Fibroblast of skin of left biceps (primary cell): ENCODE measurements around the gene NEUROG2.
"Not testable (repeated sequence)": the region's sequence is repeated elsewhere in the genome, so short reads cannot be mapped to it uniquely, and the experiment has no call there.

Source experiments
- DNase-seq, 2 experiments: peaks; one replicate each; pipeline ENCODE4 v3.0.0-alpha.2; 2013; ENCODE audit warnings: low read depth in 2 of 2

The NEUROG2 gene

GRCh38 chr4:112516066-112516470 lies at the start of gene NEUROG2:
Gene NEUROG2 (minus strand): TSS chr4:112516180. CDS start chr4:112515475, 705 bp downstream.
- DNase-seq: no peak

DNA sequence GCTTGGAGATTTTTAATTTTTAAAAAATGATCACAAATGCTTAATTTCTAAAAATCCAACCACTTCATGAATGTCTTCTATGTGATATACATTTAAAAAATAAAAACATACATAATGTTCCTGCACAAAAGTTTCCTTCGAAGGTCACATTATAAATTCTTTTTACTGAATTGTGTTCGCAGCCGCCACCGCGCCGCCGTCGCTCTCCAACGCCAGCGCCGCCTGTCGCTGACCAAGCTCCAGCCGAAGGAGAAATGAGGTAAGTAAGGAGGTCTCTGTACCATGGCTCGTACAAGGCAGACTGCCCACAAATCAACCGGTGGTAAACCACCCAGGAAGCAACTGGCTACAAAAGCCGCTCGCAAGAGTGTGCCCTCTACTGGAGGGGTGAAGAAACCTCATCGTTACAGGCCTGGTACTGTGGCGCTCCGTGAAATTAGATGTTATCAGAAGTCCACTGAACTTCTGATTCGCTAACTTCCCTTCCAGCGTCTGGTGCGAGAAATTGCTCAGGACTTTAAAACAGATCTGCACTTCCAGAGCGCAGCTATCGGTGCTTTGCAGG lies 48.8 kb upstream of the NEUROG2 start:
- DNase-seq: no peak

- DNase-seq: no peak
Measured at GRCh38 chr4:112563431-112564200, 47.6 kb upstream of the NEUROG2 start.

GRCh38 chr4:112562254-112562879 lies 46.4 kb upstream of the NEUROG2 start:
- no peak for DNase-seq

DNA sequence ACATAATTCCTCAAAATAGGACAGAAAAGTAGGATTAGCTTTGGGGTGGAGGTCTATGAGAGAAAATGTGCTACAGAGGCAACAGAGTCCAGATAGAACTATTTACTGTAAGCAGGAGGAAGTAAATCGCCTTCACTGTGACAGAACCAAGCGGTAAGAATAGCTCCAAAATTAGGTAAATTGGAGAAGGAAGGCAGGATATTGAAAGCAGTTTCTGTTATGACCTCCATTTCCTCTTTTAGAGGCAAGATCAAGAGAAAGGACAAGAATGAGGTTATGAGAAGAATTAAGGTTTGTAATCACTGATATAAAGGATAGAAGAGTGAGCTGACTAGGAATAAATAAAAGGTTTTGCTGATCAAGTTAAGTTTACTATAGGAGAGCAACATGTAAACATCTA lies 44.1 kb upstream of the NEUROG2 start:
- DNase-seq: no peak

DNA sequence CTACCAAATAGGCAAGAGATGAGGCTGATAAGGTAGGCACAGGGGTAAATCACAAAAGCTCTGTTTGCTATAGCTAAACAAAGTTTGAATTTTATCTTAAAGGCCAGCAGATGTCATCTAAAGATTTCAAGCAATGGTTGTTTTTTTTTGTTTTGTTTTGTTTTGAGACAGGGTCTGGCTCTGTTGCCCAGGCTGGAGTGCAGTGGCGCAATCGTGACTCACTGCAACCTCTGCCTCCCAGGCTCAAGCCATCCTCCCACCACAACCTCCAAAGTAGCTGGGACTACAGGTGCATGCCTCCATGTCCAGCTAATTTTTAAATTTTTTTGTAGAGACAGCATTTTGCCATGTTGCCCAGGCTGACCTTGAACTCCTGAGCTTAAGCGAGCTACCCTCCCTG lies 43.1 kb upstream of the NEUROG2 start:
- no peak for DNase-seq

DNA sequence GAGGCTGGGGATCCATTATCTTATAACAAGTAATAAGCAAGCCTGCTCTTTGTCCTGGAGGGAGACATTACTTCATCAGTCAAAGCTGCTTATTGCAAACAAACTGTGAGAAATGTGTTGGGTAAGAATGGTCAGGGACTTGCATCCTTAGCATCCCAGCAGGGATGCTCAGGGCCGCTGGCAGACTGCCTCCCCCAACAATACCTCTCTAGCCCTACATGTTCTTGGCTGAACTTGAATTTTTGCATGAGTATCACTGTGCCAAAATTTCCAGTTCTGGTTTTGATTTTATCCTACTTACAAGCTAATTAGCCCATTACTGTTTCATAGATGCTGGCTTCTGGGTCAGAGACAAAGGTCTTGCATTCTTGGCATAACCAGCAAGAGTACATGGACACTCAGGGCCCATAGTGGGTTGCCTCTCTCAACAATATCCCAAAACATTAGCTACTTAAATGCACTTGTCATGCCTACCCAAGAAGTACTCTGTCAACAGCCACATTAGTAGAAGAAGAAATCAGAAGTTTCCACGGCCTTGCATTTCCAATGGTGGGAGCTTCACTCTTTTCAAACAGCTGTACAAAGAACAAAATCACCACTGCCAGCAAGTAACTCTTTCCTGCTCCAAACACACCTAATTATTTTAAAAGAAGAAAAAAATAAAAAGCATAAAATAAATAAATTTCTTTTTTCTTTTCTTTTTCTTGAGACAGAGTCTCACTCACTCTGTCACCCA lies 41.9 kb upstream of the NEUROG2 start:
- no peak for DNase-seq

DNA sequence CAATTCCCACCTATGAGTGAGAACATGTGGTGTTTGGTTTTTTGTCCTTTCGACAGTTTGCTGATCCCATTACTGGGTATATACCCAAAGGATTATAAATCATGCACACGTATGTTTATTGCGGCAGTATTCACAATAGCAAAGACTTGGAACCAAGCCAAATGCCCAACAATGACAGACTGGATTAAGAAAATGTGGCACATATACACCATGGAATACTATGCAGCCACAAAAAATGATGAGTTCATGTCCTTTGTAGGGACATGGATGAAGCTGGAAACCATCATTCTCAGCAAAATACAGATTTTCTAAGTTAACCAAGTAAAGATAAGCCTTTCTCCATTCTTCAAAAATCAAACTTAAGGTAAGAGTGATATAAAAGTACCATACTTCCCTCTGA lies 38.3 kb upstream of the NEUROG2 start:
- DNase-seq: not testable (repeated sequence)

GRCh38 chr4:112552668-112553067 lies 36.7 kb upstream of the NEUROG2 start:
- peak; percentile 2 to 9 for DNase-seq

- peak; percentile 1 to 9 for DNase-seq
Measured at GRCh38 chr4:112550728-112551127, 34.7 kb upstream of the NEUROG2 start.

DNA sequence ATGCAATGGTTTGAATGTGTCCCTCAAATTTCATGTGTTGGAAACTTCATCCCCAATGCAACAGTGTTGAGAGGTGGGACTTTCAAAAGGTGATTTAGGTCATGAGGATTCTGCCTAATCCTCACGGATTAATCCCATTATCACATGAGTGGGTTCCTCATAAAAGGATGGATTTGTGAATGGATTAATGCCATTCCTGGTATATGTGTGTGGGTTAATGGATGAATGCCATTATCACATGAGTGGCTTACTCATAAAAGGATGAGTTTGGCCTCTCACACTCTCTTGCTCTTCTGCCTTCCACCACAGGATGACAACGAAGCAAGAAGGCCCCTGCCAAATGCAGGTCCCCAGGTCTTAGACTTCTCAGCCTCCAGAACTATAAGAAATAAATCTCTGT lies 30.5 kb upstream of the NEUROG2 start:
- no peak for DNase-seq

DNA sequence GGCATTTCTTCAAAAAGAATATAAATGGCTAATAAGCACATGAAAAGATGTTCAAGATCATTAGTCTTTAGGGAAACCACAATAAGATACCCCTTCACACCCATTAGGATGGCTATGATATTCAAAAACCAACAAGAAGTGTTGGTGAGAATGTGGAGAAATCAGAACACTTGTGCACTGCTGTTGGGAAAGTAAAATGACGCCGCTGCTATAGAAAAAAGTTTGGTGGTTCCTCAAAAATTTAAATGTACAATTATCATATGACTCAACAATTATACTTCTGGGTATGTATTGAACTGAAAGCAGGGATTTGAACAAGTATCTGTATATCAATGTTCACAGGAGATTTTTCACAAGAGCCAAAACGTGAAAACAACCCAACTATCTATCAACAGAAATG lies 29.4 kb upstream of the NEUROG2 start:
- DNase-seq: no peak

DNA sequence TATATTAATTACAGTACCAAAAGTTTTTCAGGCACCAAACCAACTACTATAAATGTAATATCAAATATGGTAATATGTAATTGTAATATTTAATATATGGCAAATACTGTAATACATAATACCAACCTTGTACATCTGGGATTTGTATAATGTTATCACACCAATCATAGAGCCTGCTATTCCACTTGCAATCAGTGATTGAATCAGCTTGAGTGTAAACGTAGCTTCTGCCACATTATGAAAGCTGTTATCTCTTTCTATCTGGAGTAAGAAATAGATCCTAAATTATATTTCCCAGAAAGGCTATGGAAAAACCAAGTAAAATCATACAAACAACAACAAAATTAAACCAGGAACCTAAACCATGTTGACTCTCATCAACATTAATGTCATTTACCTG lies 24.7 kb upstream of the NEUROG2 start:
- no peak for DNase-seq

GRCh38 chr4:112536123-112536522 lies 20.1 kb upstream of the NEUROG2 start:
- no peak for DNase-seq

GRCh38 chr4:112532267-112532666 lies 16.3 kb upstream of the NEUROG2 start:
- no peak for DNase-seq

DNA sequence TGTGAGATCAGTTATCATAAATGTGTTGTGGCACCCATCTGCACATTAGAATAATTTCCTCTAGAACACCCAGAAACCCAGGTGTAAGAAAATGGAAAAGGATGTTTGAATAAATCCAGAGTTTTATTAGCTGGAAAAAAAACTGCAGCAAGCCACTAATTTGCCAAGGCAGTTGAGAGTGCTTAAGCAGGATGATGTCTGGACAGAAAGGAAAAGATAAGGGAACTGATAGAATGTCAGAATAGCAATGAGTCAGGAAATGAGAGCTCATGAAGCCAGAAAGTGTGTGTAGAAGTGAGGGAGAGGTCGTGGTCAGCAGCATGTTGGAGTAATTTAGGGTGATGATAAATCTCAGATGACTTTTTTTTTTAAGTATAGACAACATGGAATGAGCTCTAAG lies 15.2 kb upstream of the NEUROG2 start:
- no peak for DNase-seq

- no peak for DNase-seq
Measured at GRCh38 chr4:112526061-112526460, 10.1 kb upstream of the NEUROG2 start.

DNA sequence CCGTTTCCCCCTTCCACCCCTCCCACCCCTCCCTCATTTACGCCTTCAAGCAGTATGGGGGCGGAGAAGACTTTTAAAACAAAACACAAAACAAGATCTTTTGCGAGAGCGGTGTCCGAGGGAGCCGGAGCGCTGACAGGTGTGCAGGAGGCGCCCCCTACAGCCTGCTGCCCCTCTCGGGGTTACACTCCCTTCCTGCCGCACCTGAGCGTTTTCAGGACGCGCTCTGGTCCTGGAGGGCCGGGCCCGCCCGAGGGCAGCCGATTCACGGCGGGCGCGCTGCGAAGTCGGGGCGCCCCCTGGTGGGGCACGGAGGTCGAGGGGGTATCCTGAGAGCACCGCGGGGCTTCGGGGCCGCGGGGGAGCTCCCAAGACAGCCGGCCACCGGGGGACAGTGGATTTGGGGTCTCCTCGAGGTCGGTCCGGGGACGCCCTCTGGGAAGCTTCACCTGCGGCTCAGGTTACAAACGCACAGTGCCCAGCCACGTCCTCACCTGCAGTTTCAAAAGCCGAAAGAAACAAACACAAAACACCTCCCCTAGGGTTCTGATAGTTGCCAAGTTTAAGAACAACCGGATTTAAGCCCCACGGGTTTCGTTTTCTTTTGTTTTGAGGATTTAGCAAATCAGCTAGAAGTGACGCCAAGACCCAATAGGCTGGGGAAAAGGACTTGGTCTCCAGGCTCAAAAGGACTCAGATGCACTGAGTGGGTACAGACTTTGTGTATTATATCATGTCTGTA lies 8.0 kb upstream of the NEUROG2 start:
- no peak for DNase-seq

DNA sequence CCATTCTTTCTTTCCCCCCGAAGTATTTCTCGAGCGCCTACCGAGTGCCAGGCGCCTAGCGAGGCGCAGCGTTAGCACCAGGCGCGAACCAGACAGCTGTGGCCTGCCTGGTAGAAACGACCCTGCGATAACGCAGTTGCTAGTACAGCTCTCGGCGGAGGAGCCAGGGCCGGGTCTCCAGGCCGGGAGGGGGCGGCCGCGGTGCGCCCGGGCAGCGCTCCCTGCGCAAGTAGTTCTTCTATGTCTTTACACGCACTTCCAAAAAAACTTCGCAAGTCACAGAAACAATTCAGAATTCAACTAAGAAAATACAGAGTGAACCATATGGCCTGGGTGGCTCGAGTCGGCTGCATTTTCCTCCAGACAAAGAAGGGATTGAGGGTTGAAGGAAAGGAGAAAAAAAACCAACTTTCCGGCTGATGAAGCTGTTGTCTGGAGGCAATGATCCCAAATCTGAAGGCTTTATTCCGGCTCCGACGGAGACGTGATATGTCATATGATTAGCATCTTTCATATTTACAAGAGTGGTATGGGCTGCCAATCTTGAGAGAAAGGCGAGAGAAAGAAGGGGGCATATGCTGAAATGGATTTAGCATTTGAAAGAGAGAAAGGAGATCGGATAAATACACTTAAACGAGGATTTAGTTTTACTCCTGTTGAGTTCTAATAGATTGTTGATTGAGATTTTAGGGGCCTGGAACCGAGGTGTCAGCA lies 7.2 kb upstream of the NEUROG2 start:
- peak in 1 of 2 experiments; percentile 1 for DNase-seq

DNA sequence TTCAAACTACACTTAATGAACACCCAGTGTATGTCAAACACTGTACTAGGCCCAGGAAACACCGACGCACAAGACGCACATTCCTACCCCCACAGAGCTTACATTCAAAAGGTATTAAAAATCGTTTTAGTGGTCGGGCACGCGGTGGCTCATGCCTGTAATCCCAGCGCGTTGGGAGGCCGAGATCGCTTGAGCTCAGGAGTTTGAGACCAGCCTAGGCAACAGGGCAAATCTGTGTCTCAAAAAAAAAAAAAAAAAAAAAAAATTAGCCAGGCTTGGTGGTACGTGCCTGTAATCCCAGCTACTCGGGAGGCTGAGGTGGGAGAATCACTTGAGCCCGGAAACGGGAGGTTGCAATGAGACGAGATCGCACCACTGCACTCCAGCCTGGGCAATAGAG lies 6.5 kb upstream of the NEUROG2 start:
- DNase-seq: not testable (repeated sequence)
